DOHH2 (cell line): Measurements from ENCODE around the gene SPSB1.

Source experiments
- H3F3A ChIP-seq: fragments of 200-600 bp; sonication (generic), shearing (Covaris generic); 2 replicates; pipeline ENCODE4 v1.6.0; 2016; ENCODE audit warnings: antibody characterized with exemption, mild to moderate bottlenecking; ENCODE audit not compliant: control insufficient read depth, insufficient read depth
- H3K27ac ChIP-seq: fragments of 200-600 bp; sonication (generic); 2 replicates; pipeline ENCODE4 v1.5.1; 2014; ENCODE audit warnings: low read depth, mild to moderate bottlenecking, low read length, moderate library complexity
- H3K27me3 ChIP-seq: fragments of 200-600 bp; sonication (generic); 2 replicates; pipeline ENCODE4 v1.6.1; 2014; ENCODE audit warnings: mild to moderate bottlenecking, low read length, mixed read lengths; ENCODE audit not compliant: control insufficient read depth
- H3K36me3 ChIP-seq: fragments of 200-600 bp; sonication (generic); 2 replicates; pipeline ENCODE4 v1.6.1; 2014; ENCODE audit warnings: mild to moderate bottlenecking, low read length, moderate library complexity, mixed read lengths; ENCODE audit not compliant: control insufficient read depth
- H3K4me1 ChIP-seq: fragments of 200-600 bp; sonication (generic); 2 replicates; pipeline ENCODE4 v1.6.1; 2014; ENCODE audit warnings: mild to moderate bottlenecking, low read length, mixed read lengths; ENCODE audit not compliant: control insufficient read depth
- H3K4me2 ChIP-seq: fragments of 200-600 bp; sonication (generic); 2 replicates; pipeline ENCODE4 v1.6.0; 2014; ENCODE audit warnings: mild to moderate bottlenecking, low read length, moderate library complexity
- H3K4me3 ChIP-seq: fragments of 200-600 bp; sonication (generic); 2 replicates; pipeline ENCODE4 v1.5.1; 2014; ENCODE audit warnings: mild to moderate bottlenecking, low read length, mixed read lengths
- H3K79me2 ChIP-seq: fragments of 200-600 bp; sonication (generic); 2 replicates; pipeline ENCODE4 v1.6.1; 2014; ENCODE audit warnings: mild to moderate bottlenecking, low read length, mixed read lengths; ENCODE audit not compliant: control insufficient read depth
- H3K9me2 ChIP-seq: fragments of 200-600 bp; sonication (generic); replicated peaks from 2 replicates; pipeline ENCODE4 v1.6.1; 2014; ENCODE audit warnings: mild to moderate bottlenecking, low read length, mixed read lengths; ENCODE audit not compliant: control insufficient read depth
- H3K9me3 ChIP-seq: fragments of 200-600 bp; sonication (generic); 2 replicates; pipeline ENCODE4 v1.6.1; 2014; ENCODE audit warnings: antibody characterized with exemption, low read length, mixed read lengths; ENCODE audit not compliant: control insufficient read depth, insufficient read depth
- H4K20me1 ChIP-seq: fragments of 200-600 bp; sonication (generic); 2 replicates; pipeline ENCODE4 v1.6.0; 2014; ENCODE audit warnings: low read depth, mild to moderate bottlenecking, antibody characterized with exemption, low read length, moderate library complexity; ENCODE audit not compliant: control insufficient read depth, insufficient read depth
- CTCF ChIP-seq: fragments of 200-600 bp; sonication (generic); IDR thresholded peaks from one replicate; pipeline ENCODE4 v1.5.1; 2014; ENCODE audit warnings: antibody characterized with exemption, mild to moderate bottlenecking, low read depth, low read length; ENCODE audit not compliant: poor library complexity, severe bottlenecking
- EZH2phosphoT487 ChIP-seq: fragments of 200-600 bp; sonication (generic); IDR thresholded peaks from 2 replicates; pipeline ENCODE4 v1.6.1; 2017; ENCODE audit warnings: borderline replicate concordance, mild to moderate bottlenecking, antibody characterized with exemption, low read length, moderate library complexity, mixed read lengths

SPSB1 gene

GRCh38 chr1:9281071-9281827 lies 11.4 kb upstream of the SPSB1 start:
- Histone ChIP-seq H3K79me2 (no peaks in the 10 kb centered on the region), H3K36me3 (no peaks in the 10 kb centered on the region), H3K27ac (no peak overlapping the region), H3K27me3 (peaks cover 4% of the 10 kb centered on the region; the same call in 1 of the 2 replicates), H3K4me2 (no peak overlapping the region), H3K9me2 (no peaks in the 10 kb centered on the region), H3K4me3 (no peak overlapping the region), H3K9me3 (0 out of 2 replicates have a peak, but pooled peaks cover 2% of the 10 kb centered on the region), H3F3A (no peaks in the 10 kb centered on the region), H4K20me1 (no peaks in the 10 kb centered on the region), H3K4me1 (peaks cover 4% of the 10 kb centered on the region; the same call in 1 of the 2 replicates)
- no peak for TF ChIP-seq CTCF
- TF ChIP-seq EZH2phosphoT487 = no peak

DNA sequence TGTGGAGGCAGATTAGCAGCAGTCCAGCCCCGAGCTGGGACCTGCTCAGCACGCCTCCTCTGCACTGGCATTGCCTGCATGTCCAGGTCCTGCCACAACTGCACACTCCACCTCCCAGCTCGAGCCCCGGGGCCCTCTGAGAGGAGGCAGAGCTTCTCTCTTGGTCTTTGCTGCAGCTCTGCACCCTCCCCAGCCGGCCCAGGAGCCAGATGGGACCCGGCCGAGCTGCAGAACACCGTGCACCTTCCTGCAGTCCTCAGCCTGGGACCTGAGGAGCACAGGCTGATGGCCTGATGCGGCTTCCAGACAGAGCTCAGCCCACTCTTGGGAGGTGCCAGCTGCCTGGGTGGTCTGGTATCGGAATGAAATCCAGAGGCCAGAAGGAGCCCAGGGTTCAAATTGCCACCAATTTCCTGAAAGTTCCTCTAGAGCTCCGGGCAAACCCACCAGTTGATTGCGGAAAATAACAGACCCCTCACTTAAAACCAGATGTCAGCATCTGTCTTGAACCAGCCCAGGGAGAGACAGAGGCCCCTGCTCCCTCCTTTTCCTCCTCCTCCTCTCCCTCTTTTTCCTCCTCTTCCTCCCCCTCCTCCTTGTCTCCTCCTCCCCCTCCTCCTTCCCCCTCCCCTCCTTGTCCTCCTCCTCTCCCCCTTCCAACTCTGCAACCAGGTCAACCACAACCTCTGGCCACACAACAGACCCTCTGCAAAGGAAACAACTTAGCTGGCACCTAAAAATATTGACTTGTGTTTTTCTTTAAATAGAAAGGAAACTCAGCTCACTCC lies 10.6 kb upstream of the SPSB1 start:
- no peaks in the 10 kb centered on the region for H3K79me2 ChIP-seq
- peaks cover 4% of the 10 kb centered on the region; the same call in 1 of the 2 replicates for H3K4me1 ChIP-seq
- no peak overlapping the region for H3K27ac ChIP-seq
- H3K9me3 ChIP-seq = peaks cover 8% of the 10 kb centered on the region
- H3K4me3 ChIP-seq = no peak overlapping the region
- H4K20me1 ChIP-seq = no peaks in the 10 kb centered on the region
- H3K9me2 ChIP-seq = no peaks in the 10 kb centered on the region
- H3F3A ChIP-seq = no peaks in the 10 kb centered on the region
- no peaks in the 10 kb centered on the region for H3K36me3 ChIP-seq
- H3K27me3 ChIP-seq = peaks cover 4% of the 10 kb centered on the region; the same call in 1 of the 2 replicates
- H3K4me2 ChIP-seq = no peak overlapping the region
- TF ChIP-seq EZH2phosphoT487 (no peak), CTCF (no peak)

DNA sequence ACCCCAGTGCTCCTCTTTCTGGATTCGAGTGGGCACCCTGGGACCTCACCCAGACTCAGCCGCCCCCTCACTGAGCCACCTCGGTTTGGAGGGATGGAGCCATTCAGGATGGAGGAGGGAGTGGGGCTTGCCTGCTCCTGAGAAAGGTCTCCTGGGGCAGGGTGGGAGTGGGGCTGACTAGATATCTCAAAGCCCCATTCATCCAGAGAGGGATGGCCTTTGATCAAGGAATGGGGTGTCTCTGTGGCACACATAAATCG lies 10.1 kb upstream of the SPSB1 start:
- Histone ChIP-seq H3K79me2 (no peaks in the 10 kb centered on the region), H3K4me2 (no peak overlapping the region), H3K9me2 (no peaks in the 10 kb centered on the region), H3K27me3 (peaks cover 4% of the 10 kb centered on the region; the same call in 1 of the 2 replicates), H3K4me1 (peaks cover 4% of the 10 kb centered on the region; the same call in 1 of the 2 replicates), H3K4me3 (no peak overlapping the region), H3K36me3 (no peaks in the 10 kb centered on the region), H3F3A (no peaks in the 10 kb centered on the region), H3K9me3 (peaks cover 14% of the 10 kb centered on the region), H3K27ac (no peak overlapping the region), H4K20me1 (no peaks in the 10 kb centered on the region)
- TF ChIP-seq CTCF (no peak), EZH2phosphoT487 (no peak)
